GM21367 (cell line): ENCODE measurements around the gene PRKCE.

Experiments used
- ATAC-seq: cut with Tn5 transposase; IDR thresholded peaks from one replicate; pipeline ENCODE4 v1.9.1; 2021; ENCODE audit not compliant: unreplicated experiment

The PRKCE gene

DNA sequence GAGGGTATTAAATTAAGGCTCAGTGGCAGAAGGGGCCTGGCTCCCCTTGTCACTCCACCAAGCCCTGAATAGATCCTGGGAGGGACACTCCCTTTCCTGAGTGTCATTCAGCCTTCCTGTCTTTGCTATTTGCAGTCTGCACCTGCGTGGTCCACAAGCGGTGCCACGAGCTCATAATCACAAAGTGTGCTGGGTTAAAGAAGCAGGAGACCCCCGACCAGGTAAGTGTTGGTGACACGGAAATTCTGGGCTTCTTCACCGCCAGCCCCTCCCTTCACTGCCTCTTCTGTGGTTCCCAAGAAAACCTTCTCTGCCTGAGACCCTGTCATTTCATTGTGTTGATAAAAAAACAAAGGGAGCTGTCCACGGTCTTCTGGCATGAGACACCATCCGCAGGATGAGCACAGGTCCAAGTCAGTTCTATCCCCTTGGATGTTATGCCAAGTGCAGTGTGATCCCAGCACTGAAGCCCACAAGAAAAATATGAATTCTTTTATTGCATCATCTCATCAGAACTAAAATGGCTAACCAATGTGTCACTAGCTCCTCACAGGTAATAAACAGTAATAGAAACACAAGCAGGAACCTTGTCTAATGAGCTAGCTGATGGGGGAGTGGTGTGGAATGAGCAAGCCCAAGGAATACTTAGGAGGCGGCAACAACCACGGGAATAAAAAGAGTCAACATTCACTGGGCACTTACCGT, 328.8 kb downstream of the PRKCE start:
- ATAC-seq = no peak

DNA sequence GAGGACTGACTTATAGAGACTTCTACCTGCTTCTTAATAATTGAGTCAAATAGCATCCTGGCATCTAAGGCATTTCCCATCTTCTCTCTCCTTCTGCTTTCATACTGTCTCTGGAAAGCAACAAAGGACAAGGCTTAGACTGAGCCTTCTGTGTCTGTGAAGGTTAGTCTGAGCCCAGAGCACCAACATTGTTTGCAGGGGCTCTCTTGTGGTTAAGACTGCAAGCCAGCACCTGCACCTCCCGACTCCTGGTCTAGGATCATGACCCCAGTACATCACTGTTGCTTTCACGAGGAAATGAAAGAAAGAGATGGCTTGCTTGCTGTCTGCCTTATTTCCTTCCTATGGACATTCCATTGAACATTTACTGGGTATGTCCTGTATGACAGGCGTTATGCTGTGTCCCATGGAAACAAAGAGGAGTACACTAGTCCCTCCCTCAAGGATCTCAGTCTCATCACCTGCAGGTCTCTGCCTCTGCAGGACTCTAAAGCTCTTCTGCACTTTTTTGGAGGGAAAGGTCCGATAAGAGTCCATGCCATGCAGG, 330.0 kb downstream of the PRKCE start:
- no peak for ATAC-seq

DNA sequence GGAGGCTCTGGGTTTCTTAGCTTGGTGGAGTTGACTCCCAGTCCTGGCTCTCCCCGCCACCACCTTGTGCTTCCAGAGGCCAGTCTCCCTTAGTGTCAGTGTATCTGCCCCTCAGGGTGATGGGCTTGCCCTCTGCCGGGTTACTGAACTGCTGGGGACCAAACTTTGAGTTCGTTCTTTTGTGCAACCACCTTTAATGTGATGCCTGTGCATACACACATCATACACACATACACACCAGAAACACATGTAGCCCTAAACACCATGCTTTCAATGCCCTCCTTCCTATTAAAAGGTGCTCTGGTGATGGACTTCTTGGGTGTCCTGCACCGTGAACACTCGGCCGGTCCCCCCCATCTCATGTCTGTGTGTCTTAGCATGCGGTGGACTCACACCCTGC, 330.6 kb downstream of the PRKCE start:
- ATAC-seq = no peak

DNA sequence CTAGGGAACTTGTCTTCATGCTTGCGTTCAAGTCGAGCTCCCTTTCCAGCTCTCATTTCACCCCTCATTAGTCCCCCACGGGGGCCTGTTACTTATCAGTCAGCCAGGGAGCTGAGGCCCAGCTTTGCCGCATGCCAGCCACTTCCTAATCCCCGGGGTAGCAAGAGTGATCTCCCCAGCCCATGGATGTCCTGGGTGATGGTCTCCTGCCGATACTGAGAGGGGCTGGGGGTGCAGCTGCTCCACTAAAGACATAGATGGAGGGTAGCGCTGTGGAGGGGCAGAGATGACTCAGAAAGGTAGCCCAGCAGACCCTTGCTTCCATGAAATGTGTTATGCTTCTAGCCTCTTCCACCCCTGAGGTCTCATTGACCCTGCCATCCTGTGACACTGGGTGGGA, 331.7 kb downstream of the PRKCE start:
- ATAC-seq = no peak

DNA sequence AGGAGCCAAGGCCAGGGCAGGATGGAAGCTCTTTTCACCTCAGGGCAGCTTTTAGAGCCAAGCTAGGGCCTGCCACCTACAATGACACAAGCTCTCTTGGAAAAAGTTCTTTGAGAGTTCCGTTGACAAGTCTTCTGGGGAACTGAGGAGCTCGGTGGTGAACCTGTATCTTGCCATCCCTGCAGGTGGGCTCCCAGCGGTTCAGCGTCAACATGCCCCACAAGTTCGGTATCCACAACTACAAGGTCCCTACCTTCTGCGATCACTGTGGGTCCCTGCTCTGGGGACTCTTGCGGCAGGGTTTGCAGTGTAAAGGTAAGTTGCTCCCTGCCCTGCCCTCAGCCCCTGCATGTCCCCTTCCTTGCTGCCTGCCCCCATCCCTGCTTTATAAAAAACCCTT, 332.9 kb downstream of the PRKCE start:
- no peak for ATAC-seq

DNA sequence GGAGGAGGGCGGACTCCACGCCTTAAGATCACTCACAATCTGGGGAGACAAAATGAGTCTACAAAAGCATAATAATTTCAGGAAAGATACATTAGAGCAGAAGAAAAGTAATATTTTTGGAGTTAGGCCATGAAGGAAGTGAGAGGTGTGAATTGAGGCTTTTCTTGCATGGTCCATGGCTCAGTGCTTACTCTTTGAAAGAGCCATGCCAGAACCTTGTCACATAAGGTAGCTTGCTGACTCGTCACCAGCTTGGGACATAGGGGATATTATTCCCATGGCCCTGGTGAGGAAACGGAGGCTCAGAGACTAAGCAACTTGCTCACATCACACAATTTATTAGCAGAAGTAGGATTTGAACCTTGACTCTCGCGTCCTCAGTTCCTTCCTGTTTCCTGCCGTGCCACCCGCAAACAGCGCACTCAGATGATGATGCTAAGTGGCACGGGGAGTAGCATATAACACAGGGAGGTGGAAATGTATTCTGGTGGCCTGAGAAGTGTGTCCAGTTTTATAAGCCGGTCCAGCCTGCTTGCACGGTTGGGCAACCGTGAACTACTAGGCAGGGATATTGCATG, 333.5 kb downstream of the PRKCE start:
- ATAC-seq = no peak

DNA sequence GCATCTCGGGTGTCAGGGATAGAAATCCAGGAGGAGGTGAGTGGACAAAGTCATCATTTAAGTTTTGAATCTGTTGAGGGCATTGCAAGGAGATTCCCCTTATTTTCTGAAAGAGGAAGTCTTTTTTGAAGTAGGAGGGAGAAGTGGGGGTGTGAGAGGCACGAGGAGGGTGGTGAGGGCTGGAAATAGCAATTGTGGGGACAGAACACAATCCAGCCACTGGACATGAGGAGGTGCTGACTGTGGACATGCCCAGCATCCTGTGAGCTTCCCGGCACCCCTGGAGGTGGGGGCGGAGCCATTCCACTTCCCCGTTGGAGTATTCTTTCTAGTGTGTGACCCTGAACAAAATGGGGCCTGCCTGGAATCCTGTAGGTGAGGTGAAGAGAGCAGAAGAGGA, 335.0 kb downstream of the PRKCE start:
- no peak for ATAC-seq

DNA sequence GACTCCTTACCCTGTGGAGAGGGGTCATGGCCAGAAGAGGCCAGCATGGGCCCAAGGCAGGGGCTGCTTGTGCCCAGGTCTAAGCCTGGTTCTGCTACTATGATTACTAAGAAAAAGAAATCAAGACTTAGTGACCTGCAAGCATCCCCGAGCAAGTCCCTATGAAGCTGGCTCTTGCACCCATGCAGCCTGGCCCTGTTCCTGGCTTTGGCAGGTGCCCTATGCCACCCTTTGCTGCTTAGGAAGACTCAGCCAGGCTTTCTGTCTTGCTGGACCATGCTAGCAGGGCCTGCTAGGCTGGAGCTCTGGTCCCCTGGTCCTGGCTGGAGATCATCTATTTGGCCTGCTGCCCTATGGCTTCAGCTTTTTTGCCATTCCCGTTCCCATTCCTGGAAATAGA, 336.4 kb downstream of the PRKCE start:
- ATAC-seq = no peak

DNA sequence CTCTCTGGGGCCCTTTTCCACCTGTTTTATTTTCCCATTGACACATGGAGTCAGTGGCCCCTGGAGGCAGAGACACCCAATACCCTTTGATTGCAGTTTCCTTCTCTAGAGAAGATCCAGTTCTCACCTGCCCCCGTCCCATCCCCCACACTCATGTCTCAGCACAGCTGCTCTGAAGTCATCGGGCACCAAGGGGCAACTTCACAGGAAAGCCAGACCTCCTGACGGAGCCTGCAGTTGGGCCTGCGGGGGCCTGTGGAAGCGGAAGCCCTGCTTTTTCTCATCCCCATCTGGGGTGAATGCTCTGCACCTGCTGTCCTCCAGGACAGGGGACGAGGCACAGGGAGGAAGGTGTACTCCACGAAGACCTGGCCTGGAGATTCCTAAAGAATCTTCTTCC, 337.4 kb downstream of the PRKCE start:
- no peak for ATAC-seq

DNA sequence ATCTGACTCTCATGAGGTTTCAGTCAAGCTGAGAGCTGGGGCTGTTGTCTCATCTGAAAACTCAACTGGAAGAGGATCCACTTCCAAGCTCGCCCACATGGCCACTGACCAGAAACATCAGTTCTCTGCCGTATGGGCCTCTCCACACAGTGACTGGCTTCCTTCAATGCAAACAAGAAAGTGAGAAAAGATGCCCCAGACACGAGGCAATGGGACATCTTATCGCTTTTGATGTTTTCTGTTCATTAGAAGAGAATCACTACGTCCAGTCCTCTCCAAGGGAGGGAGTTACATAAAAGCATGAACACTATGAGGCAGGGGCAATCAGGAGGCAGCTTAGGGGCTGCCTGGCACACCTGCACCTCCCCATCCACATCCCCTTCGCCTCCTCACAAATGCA, 338.7 kb downstream of the PRKCE start:
- ATAC-seq = no peak

DNA sequence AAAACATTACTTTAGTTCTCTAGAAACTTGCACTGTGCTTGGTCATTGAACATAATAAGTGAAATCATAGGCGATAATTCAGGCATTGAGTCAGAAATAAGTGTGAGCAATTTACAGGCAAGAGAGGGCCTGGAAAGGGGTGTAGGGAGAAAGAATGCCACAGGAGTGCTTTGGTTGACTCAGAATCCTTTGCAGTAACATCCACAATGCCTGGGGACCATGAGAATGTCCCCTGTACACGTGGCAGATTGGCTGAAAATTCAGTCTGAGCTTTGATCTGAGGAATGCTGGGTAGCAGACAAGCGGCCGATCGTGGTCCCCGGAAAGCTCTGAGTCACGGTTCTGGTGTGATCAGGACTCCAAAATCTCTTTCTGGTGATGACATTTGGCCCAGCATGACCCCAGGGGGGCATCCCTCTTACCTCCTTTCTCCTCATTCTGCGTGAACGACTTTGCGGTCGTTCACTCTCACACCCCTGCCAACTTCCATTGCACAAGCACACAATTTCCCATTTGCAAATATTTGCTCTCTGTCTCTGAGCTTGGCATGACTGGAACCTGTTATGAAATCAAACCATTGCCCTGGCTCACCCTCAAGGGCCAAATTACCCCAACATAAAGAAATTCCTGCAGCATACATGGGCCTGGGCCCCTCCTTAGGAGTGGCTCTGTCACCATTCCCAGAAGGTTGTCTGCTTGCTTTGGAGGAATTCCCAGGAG, 340.7 kb downstream of the PRKCE start:
- ATAC-seq = no peak

DNA sequence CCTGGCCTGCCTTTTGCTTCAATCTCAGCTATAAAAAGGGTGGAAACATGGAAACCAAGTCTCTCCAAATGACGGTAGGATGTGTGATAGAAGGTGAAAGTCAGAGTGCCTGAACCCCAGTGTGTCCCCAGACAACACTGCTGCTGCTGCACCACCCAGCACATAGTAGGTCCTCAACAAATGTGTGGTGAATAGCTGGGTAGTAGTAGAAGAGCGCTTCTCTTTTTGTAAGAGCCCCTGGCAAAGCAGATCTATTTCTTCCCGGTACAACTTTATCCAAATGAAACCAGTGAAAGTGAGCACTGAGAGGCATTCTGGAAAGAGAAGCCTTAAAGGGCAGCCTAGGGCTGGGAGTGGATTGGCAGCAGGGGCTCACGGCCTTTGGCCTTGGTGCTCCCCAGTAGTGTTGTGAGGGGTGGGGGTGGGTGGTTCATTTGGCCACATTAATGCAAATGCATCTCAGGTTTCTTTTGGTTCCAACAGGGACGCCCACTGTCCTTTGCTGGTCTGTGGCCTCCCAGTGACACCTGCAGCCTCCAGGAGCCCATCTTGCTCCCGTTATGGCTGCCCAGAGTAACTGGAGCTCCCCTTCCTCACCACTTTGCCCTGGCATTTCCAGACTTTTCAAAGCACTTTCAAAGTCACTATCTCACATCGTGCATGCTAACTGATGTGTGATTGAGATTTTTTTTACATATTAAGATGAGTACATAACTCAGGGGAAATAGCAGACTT, 341.4 kb downstream of the PRKCE start:
- ATAC-seq = no peak

DNA sequence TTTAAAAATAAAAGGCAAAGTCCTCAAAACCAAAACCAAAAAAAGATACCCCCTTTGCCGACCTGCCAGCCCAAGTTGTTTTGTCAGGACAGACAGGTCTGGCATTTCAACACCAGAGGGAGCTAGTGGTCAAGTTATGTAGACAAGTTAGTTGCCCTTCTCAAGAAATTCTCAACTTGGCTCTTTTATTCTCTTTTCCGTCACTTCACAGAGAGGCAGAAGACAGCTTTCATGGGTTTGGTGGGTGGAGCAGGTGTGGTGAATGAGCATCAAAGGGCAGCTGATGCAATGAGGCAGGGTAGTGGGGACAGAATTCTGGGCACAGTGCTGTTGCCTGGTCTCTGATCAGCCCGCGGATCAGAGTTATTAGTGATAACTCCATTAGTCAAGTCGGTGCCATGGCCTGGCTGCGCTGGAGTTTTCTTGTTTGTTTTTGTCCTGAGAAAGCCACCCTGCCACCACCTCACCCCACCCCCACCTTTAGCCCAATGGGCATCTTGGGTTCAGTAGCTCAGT, 342.1 kb downstream of the PRKCE start:
- ATAC-seq = no peak

DNA sequence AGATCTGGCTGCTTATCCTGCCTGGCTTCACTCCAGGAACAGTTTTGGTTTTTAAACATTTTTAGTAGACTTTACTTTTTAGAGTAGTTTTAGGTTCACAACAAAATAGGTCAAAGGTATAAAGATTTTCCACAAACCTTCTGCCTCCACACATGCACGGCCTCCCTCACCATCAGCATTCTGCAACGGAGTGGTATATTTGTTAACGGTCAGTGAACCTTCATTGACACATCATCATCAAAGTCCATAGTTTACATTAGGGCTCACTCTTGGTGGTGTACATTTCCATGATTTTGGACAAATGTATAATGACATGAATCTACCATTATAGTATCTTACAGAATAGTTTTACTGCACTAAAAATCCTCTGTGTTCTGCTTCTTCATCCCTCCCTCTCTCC, 342.6 kb downstream of the PRKCE start:
- no peak for ATAC-seq

DNA sequence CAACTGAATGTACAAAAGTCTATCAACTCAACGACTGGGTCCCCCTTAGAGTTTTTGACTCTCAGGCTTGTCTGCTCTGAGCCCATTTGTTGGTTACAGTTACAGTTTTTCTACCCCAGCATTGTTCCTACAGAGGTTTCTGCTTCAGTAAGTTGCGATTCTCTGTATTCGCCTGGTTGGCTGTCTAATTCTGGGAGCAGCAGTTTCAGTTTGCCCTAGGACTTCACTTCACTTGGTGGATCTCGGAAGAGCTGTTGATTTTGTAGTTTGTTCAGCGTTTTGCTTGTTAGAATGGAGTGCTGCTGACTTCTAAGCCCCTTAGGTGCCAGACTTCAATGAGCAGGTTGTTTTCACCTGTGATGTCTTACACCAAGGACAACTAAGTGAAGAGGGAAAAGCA, 349.2 kb downstream of the PRKCE start:
- no peak for ATAC-seq

DNA sequence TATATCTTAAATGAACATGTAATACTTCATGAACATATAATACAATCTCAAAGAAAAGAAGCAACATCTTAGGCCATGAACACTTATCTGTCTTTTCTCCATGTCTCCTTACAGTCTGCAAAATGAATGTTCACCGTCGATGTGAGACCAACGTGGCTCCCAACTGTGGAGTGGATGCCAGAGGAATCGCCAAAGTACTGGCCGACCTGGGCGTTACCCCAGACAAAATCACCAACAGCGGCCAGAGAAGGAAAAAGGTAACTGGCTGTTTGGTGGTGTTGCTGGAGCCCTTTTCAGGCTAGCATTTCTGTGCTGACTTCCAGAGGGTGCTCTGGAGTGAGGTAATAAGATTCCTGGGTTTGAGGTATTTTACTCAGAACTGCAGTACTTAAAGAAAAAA, 349.8 kb downstream of the PRKCE start:
- no peak for ATAC-seq

DNA sequence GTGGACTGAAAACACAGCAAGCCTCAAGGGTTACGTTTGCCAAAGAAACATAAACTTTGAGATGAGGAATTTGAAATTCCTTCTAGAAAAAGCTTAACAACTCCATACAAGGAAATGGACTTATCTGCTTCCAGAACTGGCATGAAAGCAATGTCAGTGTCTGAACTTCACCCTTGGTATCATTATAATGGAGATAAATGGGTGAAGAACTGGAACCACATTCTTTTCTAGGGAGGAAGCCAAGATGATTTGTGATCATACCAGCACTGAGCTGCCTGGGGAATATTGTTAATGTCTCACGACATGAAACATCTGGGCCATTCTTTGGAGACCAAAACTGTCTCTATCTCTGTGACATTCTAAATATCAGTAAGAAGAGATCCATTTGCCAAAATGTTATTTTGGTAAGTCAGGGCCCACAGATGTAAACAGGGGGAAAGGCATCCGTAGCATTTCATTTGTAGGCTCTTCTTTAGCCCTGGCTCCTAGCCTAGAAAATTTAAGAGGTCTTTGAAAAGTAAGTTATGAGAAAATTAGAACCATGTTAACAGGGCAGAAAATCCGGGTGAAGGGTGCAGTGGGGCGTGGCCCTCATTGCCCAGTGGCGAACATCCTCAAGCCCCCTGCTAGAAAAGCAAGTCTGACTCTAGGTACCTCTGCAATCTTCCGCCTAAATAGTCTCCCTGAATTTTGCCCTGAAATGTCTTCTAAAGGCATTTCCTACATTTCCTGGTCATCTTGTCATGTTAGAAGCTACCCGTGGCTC, 350.4 kb downstream of the PRKCE start:
- ATAC-seq = no peak

DNA sequence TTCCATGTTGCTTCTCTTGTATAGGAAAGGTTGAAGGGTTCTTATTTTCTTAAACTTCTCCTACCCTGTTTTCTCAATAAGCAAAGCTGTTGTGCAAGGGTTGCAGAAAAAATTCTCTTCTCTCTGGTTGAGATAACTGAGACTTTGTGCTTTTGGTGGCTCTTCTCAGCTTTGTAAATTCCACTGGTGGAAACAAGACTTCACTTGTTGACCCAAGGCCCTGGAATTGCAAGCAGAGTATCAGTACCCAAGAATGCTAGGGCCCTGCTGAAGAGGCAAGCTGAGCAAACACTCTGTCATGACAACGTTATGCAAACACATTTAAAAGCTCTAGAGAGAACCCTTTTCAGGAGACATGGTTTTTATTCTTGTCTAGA, 351.0 kb downstream of the PRKCE start:
- ATAC-seq = no peak

DNA sequence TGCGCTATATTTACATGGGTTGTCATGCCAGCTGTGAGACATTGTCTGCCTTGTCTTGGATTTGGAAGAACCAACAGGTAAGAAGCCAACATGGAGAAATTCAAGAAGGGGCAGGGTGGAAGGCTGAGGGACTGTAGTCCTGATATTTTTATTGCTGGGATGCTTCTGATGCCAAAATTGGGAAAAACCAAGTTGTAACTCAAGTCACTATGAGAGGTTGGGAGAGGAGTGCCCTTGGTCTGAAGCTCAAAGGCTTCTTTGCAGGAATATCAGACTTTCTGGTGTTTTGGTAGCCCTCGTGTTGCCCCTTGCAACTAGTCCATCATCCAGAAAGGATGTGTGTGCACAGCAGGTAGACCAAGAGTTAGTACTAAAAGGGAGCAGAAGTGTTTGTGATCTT, 351.5 kb downstream of the PRKCE start:
- ATAC-seq = no peak

DNA sequence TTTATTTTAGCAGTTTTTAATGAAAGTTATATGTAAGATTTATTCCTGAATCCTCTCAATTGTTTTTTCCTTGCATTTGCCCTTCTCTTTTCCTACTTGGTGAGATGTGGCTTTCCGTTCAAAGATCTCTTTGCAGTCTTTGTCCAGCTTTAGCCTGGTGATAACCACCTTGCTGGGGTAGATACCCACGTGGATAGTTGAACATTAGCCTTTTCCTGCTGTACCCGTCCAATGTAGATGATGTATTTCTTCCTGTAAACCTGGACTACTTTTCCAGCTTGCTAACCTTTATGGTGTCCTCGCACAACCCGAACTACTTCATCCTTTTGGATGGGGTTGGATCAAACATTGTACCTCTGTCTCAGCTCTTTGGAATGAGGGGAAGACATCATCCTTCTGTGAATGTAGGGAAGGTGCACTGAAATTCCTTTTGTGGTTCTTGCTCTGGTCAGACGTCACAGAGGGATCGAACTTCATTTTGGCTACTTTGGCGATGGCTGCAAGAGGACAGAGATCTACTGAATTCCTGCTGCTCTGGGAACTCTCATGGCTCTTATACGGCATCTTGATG, 352.5 kb downstream of the PRKCE start:
- ATAC-seq = no peak
